A172 (cell line): ENCODE measurements around the gene ZNF18. TPM values are rescaled to one million over a fixed set of nuclear protein-coding genes. Genes with fewer than 3 reads are reported as not detected.
"Not testable (repeated sequence)": the region's sequence is repeated elsewhere in the genome, so short reads cannot be mapped to it uniquely, and the experiment has no call there.

Source experiments
- DNase-seq: peaks from one replicate; pipeline ENCODE4 v3.0.0-alpha.2; 2015; ENCODE audit warnings: low spot score
- total RNA-seq: library from RNA; depleted of rRNA; stranded (reverse); fragments of >200 nt; shearing (Covaris generic); gene quantifications from 2 replicates; pipeline ENCODE4 v1.2.3, GENCODE V29; 2014

ZNF18 gene
- total RNA-seq, 1 experiment from 2014 or later, result 10.5 TPM

GRCh38 chr17:11986179-11986941 is 10.9 kb downstream of the ZNF18 start:
- no peak for DNase-seq

GRCh38 chr17:11981862-11982261 is 15.4 kb downstream of the ZNF18 start:
- no peak for DNase-seq

- no peak for DNase-seq
These were observed 16.5 kb downstream of the ZNF18 start for GRCh38 chr17:11980813-11981212.

- no peak for DNase-seq
These were observed 17.5 kb downstream of the ZNF18 start for GRCh38 chr17:11979795-11980194.

GRCh38 chr17:11972741-11973140 is 24.5 kb downstream of the ZNF18 start:
- not testable (repeated sequence) for DNase-seq

DNA sequence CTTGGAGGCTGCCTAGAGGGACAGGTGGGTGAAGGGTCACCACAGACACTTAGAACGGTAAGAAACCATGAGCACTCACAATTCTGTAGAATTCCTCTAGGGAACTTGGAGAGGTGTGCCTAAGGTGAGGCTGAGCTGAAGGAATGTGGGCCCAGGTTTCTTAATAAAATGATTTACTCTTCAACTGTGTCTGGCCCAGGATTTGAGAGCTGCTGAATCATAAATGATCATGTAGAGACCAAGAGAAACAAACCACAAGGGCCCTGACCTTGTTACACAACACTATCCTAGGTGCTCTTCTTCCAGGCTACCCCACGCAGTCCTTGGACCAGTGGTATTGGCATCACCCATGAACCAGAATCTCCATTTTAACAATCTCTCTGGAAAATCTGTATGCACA is 27.7 kb downstream of the ZNF18 start:
- no peak for DNase-seq

- DNase-seq, result no peak
These were observed 42.3 kb downstream of the ZNF18 start for GRCh38 chr17:11954936-11955335.

- DNase-seq, result no peak
These were observed 43.4 kb downstream of the ZNF18 start for GRCh38 chr17:11953924-11954323.

- DNase-seq, result no peak
These were observed 44.7 kb downstream of the ZNF18 start for GRCh38 chr17:11952610-11953009.

DNA sequence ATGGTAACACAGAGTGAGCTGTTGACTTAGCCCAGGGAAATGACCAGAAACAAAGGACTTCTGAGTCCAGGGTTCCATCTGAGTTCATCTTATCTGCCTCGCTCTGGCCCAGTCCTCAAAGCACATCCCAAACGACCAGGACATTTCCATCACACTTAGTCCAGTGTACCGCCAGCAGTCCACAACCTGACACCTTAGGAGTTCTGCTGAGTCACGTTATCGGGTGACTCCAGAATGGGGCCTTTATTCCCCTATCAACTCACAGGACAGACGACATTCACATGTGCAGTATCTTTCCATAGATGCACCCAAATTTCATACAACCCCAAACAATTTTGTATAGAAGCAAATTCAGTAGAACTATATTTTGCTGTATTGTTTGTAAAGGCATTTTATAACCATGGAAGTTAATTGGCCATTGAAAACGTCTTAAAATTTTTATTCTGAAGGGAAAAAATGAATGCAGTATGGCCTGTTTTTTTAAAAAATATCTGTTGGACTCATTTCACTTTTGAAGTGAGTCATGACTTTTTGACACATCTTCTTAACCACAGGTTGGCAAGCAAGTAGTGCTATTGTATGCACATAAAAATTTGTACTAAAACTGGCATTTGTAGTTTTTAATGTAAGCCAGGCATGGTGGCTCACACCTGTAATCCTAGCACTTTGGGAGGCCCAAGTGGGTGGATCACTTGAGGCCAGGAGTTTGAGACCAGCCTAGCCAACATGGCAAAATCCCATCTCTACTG is 46.3 kb downstream of the ZNF18 start:
- no peak for DNase-seq

GRCh38 chr17:11949571-11949970 is 47.7 kb downstream of the ZNF18 start:
- not testable (repeated sequence) for DNase-seq

DNA sequence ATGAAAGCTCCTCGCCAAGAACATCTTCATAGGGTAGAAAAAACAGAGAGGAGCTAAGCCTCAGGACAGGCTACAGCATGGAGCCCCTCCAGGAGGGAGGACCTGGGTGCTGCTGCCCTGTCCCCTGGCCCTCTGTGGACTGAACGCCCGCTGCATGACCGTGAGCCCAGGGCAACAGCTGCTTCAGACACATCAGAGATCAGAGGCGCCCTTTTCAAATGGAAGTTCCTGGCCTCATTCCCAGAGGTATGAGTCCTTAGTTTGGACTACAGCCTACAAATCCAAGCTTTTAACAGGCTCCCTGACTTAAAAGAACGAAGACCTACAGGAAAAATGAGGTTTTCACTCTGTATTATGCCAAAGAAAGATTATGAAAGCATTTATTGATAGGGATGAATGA is 48.5 kb downstream of the ZNF18 start:
- peak; percentile 84 for DNase-seq

DNA sequence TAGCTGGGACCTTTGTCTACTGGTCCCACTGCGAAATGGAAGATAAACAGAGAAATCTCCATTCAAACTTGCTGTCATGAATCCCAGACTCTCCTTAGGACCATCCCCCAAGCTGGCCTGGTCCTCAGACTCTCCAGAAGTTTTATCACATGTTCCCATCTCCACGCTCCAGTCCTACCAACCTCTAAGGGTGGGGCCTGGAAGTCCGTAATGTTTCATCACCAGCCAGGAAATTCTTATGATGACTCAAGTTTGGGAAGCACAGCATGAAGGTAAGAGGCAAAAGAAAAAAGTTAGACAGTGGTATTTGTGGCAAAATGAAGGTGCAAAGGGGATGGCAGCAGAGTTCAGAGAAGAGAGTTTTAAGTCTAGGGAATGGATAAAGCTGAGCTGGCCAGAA is 52.7 kb downstream of the ZNF18 start:
- peak; percentile 67 for DNase-seq

- no peak for DNase-seq
These were observed 53.4 kb downstream of the ZNF18 start for GRCh38 chr17:11943759-11944347.

- not testable (repeated sequence) for DNase-seq
These were observed 54.2 kb downstream of the ZNF18 start for GRCh38 chr17:11943086-11943485.

DNA sequence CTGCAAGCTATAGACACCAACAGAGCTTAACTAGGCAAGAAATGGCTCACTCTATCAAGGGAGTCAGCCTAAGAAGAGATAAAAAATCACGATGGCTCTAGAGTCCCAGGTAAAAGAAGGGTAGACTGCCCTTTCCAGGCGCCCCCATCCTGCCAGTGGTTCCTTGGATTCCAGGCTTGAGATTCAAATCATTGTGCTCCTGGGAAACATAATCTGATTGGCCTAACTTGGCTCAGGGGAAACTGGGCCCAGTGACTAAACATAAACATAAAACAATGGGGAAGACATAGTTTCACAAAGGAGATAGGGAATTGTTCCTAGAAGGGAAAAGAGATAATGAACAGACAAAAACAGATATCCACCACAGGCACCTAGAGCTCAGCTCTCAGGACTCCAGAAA is 56.4 kb downstream of the ZNF18 start:
- no peak for DNase-seq

DNA sequence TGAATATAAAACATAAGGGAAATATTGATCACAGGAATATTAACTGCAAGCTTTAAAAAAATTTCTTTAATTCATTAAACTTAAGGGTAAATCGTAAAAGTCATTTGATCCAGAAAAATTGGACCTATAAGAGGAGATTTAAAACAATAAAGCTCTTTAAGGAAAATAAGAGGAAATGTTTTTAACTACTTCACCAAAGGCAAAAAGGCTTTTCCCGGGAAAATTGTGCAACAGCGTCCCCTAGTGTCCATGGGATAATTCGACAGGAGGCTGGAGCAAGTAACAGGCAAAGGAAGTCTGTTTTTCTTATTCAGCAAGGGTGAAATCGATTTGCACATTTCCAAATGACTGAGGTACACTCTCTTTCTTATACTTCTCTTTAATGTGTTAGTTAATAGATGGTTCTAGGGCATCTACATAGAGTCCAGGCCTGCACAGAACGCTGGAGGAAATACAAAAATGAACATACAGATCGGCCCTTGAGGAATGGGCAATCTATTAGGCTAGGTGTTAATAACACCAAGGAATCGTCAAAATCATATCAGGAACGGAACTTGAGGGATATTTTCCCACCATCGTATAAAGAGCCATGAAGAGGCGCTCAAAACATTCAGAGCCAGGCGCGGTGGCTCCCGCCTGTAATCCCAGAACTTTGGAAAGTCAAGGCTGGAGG is 61.4 kb downstream of the ZNF18 start:
- DNase-seq, result peak; percentile 50

GRCh38 chr17:11932337-11932898 is 64.9 kb downstream of the ZNF18 start:
- DNase-seq, result no peak

- no peak for DNase-seq
These were observed 68.8 kb downstream of the ZNF18 start for GRCh38 chr17:11928436-11928835.
